Stomach (tissue), 9 donors: ENCODE data around the gene COL4A2. TPM values are rescaled to one million over a fixed set of nuclear protein-coding genes. Genes with fewer than 3 reads are reported as not detected.

ENCODE experiments used
- DNase-seq, 2 donors: peaks; one replicate each; pipeline versions ENCODE4 v3.0.0 to v3.0.0-alpha.2; 2013 to 2019
- H3K27ac ChIP-seq, 5 donors: fragments of 200-600 bp in 4 of 5; sonication (generic) in 4 of 5; one replicate each; pipeline ENCODE4 v1.5.1; 2013 to 2019; ENCODE audit warnings: mild to moderate bottlenecking in 1 of 5, moderate library complexity in 1 of 5
- H3K27me3 ChIP-seq, 3 donors: fragments of 200-600 bp; sonication (generic); one replicate each; pipeline ENCODE4 v1.5.1; 2017 to 2019; ENCODE audit warnings: mixed run types in 1 of 3
- H3K36me3 ChIP-seq, 4 donors: fragments of 200-600 bp; sonication (generic); 1 replicate in 3 of 4; 2 replicates in 1 of 4; pipeline ENCODE4 v1.5.1; 2016 to 2019
- H3K4me1 ChIP-seq, 4 donors: fragments of 200-600 bp; sonication (generic); one replicate each; pipeline ENCODE4 v1.5.1; 2016 to 2019
- H3K4me3 ChIP-seq, 4 donors: fragments of 200-600 bp; sonication (generic) in 3 of 4; one replicate each; pipeline ENCODE4 v1.5.1; 2016 to 2019; ENCODE audit warnings: mild to moderate bottlenecking in 1 of 4
- H3K9me3 ChIP-seq, 4 donors: fragments of 200-600 bp; sonication (generic); one replicate each; pipeline ENCODE4 v1.5.1; 2016 to 2019
- EP300 ChIP-seq: sonication (generic); formaldehyde crosslinking; IDR thresholded peaks from one replicate; pipeline ENCODE4 v1.6.1; 2017; ENCODE audit warnings: antibody characterized with exemption
- POLR2A ChIP-seq, 4 donors: fragments of 450-650 bp; IDR thresholded peaks; one replicate each; pipeline ENCODE4 v1.6.1; 2016; ENCODE audit warnings: antibody characterized with exemption in 4 of 4, control low read depth in 2 of 4, mild to moderate bottlenecking in 1 of 4, moderate library complexity in 1 of 4
- POLR2AphosphoS5 ChIP-seq, 3 donors: sonication (generic); formaldehyde crosslinking; IDR thresholded peaks; one replicate each; pipeline ENCODE4 v1.6.1; 2016; ENCODE audit warnings: antibody characterized with exemption in 3 of 3
- WGBS, 5 donors: extraction: QIAGEN DNeasy Blood & Tissue Kit in 3 of 5; methylation state at CpG; one replicate each; pipeline versions ENCODE4 v1.1.5 to v1.1.7; 2013 to 2018; 5-methylcytosine and 5-hydroxymethylcytosine counted together
- intact Hi-C: fragments of 100-400 bp; cut with DNase I; formaldehyde crosslinking; loops from one replicate; pipeline ENCODE4 v1.15.1; 2023; ENCODE audit warnings: low total_unique reads
- polyA plus RNA-seq, 3 donors: library from polyadenylated mRNA; stranded (reverse); fragments of 200-250 nt; gene quantifications; one replicate each; pipeline ENCODE4 v1.2.3, GENCODE V29; 2013
- total RNA-seq, 5 donors: library from RNA; depleted of rRNA; stranded (reverse); fragments of >200 nt; gene quantifications; one replicate each; pipeline versions ENCODE4 v1.1.0 to v1.2.3, GENCODE V29; 2014 to 2016
- TF ChIP-seq, protein P1 (sequence below), 7 experiments: fragments of 450-650 bp in 4 of 7; fragments of 200-600 bp in 3 of 7; sonication (generic) in 3 of 7; IDR thresholded peaks; one replicate each; pipeline ENCODE4 v1.5.1; 2016 to 2019; ENCODE audit warnings: antibody characterized with exemption in 7 of 7, control low read depth in 2 of 7, mild to moderate bottlenecking in 1 of 7
- donor health status: healthy with polysubstance abuse.
- donor health status: Bipolar disorder and iron deficiency.
- donor health status: healthy.

The COL4A2 gene
- total and polyA plus RNA-seq, 8 donors = 24.0 to 531 (median 214) TPM

DNA sequence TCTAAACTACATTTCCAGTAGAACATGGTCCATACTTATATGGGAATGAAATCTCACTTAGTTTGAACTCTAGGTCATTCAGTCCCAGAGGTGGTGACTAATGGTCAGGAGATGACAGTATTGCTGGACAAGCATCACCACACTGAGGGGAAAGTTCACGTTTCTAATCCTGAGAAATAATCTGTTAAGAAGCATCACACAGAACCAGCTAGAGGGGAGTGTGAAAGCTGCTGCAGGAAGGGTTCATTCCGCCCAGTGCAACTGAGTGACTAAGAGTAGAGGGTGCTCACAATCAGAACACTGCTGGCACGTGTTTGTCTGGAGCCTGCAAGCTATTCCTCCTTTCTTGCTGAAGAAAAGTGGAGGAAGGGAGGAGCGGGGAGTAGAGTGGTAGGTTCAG, 2.8 kb upstream of the COL4A2 start:
- Histone ChIP-seq H3K4me3 (peak overlapping the region; percentile 63 to 86 (median 72)), H3K36me3 (no peaks in the 10 kb centered on the region), H3K27me3 (peaks cover 0 to 60% (median 33%) of the 10 kb centered on the region in 3 donors), H3K27ac (peak overlapping the region in 4 of 5 donors; percentile 92 to 97 (median 94)), H3K4me1 (peaks cover 31 to 86% (median 63%) of the 10 kb centered on the region in 4 donors), H3K9me3 (no peaks in the 10 kb centered on the region)
- WGBS, 5 donors = 34 to 56% (median 52%) methylated on average over 4 of the region's 4 CpGs
- no peak for DNase-seq
- intact Hi-C loops = no loop called here
- TF ChIP-seq EP300 (no peak), POLR2AphosphoS5 (IDR thresholded peaks at IDR 0.05) (peak in 2 of 3 donors; percentile 51 to 60)
- TF ChIP-seq, protein P1, sequence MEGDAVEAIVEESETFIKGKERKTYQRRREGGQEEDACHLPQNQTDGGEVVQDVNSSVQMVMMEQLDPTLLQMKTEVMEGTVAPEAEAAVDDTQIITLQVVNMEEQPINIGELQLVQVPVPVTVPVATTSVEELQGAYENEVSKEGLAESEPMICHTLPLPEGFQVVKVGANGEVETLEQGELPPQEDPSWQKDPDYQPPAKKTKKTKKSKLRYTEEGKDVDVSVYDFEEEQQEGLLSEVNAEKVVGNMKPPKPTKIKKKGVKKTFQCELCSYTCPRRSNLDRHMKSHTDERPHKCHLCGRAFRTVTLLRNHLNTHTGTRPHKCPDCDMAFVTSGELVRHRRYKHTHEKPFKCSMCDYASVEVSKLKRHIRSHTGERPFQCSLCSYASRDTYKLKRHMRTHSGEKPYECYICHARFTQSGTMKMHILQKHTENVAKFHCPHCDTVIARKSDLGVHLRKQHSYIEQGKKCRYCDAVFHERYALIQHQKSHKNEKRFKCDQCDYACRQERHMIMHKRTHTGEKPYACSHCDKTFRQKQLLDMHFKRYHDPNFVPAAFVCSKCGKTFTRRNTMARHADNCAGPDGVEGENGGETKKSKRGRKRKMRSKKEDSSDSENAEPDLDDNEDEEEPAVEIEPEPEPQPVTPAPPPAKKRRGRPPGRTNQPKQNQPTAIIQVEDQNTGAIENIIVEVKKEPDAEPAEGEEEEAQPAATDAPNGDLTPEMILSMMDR (IDR thresholded peaks at IDR 0.05) = no peak

DNA sequence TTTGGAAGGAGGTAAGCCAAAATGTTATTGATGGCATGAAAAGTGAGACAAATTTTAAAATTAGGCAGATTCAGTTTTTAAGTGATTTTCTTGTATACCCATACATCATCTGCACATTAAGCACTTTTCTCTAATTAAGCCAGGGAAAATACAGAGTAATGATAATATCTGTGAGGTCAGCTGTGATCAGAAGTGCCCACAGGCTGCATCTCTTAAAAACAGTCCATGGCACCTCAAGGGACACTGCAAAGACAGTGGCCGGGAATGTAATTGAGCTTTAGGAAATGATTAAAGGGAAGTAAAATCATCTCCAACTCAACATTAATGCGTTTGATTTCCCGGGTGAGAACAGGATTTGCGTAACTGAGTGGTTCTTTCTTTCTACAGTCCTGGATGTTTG, 2.1 kb upstream of the COL4A2 start:
- H3K4me3 ChIP-seq = peak overlapping the region; percentile 63 to 86 (median 72)
- WGBS, 5 donors = 7 to 43% (median 22%) methylated on average over 4 of the region's 4 CpGs
- no peaks in the 10 kb centered on the region for H3K36me3 ChIP-seq
- peaks cover 0 to 63% (median 36%) of the 10 kb centered on the region in 3 donors for H3K27me3 ChIP-seq
- peak overlapping the region in 4 of 5 donors; percentile 92 to 97 (median 94) for H3K27ac ChIP-seq
- H3K9me3 ChIP-seq = no peaks in the 10 kb centered on the region
- no peak for TF ChIP-seq EP300
- no peak for TF ChIP-seq POLR2AphosphoS5 (IDR thresholded peaks at IDR 0.05)
- TF ChIP-seq, protein P1 (IDR thresholded peaks at IDR 0.05) = no peak
- no peak for TF ChIP-seq POLR2A (IDR thresholded peaks at IDR 0.05)
- no peak for DNase-seq
- H3K4me1 ChIP-seq = peaks cover 35 to 86% (median 64%) of the 10 kb centered on the region in 4 donors
- intact Hi-C loops = no loop called here

DNA sequence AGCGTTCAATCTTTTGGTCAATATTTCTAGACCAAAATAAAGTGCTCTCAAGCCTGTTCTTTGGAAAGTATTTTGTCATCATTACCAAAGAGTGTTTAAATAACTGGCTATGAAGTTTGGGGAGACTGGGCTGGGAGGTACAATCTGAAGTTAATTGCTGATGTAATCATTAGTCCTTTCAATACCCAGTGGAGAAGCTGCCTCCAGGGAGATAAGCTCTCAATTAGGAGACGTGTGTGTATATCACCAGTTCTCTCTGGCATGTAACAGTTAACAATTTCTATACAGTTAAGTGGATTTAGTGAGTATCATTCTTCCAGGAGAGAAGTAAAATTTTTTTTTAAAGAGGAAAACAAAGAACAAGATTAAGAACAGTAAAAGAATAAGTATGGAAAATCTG, 1.5 kb upstream of the COL4A2 start:
- Histone ChIP-seq H3K4me3 (peak overlapping the region; percentile 63 to 86 (median 72)), H3K27me3 (peaks cover 0 to 69% (median 36%) of the 10 kb centered on the region in 3 donors), H3K36me3 (no peaks in the 10 kb centered on the region), H3K4me1 (peaks cover 36 to 86% (median 60%) of the 10 kb centered on the region in 4 donors), H3K9me3 (no peaks in the 10 kb centered on the region), H3K27ac (peak overlapping the region in 4 of 5 donors; percentile 92 to 97 (median 94))
- TF ChIP-seq POLR2AphosphoS5 (IDR thresholded peaks at IDR 0.05) = no peak
- intact Hi-C loops = no loop called here
- 12 to 31% (median 17%) methylated on average over 2 of the region's 2 CpGs for WGBS, 5 donors
- DNase-seq = no peak

DNA sequence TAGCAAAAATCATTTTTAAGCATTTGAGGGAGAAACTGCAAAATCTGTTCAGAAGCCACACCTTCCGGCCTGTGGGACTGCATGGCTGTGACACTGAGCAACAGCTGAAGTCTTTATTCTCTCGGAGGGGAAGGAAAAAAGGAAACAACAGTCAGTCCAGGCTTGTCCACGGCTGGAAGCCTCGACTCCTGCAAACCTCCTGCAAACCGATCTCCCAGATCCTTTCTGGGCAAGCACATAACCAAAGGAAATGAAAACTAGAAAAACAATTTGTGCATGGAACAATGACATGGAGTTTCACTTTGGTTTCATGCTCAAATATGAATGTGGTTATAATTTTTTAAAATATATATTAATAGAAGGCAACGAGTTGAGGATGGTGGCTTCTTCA, 1.1 kb upstream of the COL4A2 start:
- intact Hi-C loops = no loop called here
- WGBS, 5 donors = 3 to 9% (median 5%) methylated on average over 6 of the region's 6 CpGs
- peaks cover 0 to 73% (median 36%) of the 10 kb centered on the region in 3 donors for H3K27me3 ChIP-seq
- H3K4me1 ChIP-seq = peaks cover 36 to 86% (median 59%) of the 10 kb centered on the region in 4 donors
- H3K36me3 ChIP-seq = peaks cover 0 to 3% (median 0%) of the 10 kb centered on the region in 4 donors
- TF ChIP-seq, protein P1 (IDR thresholded peaks at IDR 0.05) = no peak
- peak overlapping the region; percentile 80 to 97 (median 92) for H3K27ac ChIP-seq
- H3K4me3 ChIP-seq = peak overlapping the region; percentile 63 to 86 (median 72)
- no peaks in the 10 kb centered on the region for H3K9me3 ChIP-seq
- DNase-seq = peak in 1 of 2 donors; percentile 46

DNA sequence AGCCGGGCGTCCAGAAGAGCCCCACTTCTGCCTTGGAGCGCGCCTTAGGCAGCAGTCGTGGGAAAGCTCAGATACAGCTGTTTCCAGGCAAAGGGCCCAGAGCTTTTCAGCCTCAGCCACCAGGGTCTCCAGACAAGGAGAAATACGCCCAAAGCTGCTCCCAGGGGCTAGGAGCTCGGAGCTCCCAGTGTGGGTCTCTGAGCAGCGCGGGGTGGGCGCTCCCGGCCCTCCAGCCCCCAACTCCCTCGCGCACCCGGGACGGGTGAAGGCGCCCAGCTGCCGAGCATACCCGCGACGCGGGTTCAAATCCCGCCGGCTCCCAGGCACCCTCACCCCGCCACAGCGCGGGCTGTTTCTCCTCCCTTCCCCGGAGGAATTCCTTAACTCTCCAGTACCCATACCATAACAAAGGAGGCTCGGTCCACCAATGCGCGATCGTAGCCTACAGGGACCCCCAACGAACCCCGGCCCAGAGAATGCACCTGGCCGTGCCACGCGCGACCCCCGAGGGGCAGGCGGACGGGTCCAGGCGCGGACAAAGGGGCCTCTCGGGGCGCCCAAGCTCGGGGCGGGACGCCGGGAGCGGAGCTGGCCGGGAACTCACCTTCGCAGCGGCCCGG, 634 bp upstream of the COL4A2 start:
- intact Hi-C loops = no loop called here
- 2 to 6% (median 5%) methylated on average over 33 to 53 of the region's 53 CpGs for WGBS, 5 donors
- DNase-seq = peak in 1 of 2 donors; percentile 70

More for the DNA sequence above, 634 bp upstream of the COL4A2 start:
- Histone ChIP-seq H3K27ac (peak overlapping the region; percentile 80 to 97 (median 92)), H3K9me3 (no peaks in the 10 kb centered on the region), H3K27me3 (peaks cover 0 to 78% (median 37%) of the 10 kb centered on the region in 3 donors), H3K4me3 (peak overlapping the region; percentile 63 to 86 (median 72)), H3K4me1 (peaks cover 39 to 86% (median 60%) of the 10 kb centered on the region in 4 donors), H3K36me3 (peaks cover 0 to 7% (median 0%) of the 10 kb centered on the region in 4 donors)
- TF ChIP-seq, protein P1 (IDR thresholded peaks at IDR 0.05) = no peak
- TF ChIP-seq EP300 (no peak), POLR2AphosphoS5 (IDR thresholded peaks at IDR 0.05) (peak in 1 of 3 donors; percentile 1), POLR2A (IDR thresholded peaks at IDR 0.05) (no peak)
